Activated naive CD8-positive, alpha-beta T cell (primary cell): Measurements from ENCODE around the gene SPRR2F.
"Not testable (repeated sequence)": the region's sequence is repeated elsewhere in the genome, so short reads cannot be mapped to it uniquely, and the experiment has no call there.

Experiments
- H3K27ac Mint-ChIP-seq: one replicate; pipeline ENCODE4 v1.8.0; 2021; ENCODE audit warnings: mixed read lengths
- H3K27me3 Mint-ChIP-seq: one replicate; pipeline ENCODE4 v1.8.0; 2021; ENCODE audit warnings: mixed read lengths
- H3K36me3 Mint-ChIP-seq: one replicate; pipeline ENCODE4 v1.8.0; 2021; ENCODE audit warnings: mixed read lengths
- H3K4me1 Mint-ChIP-seq: one replicate; pipeline ENCODE4 v1.8.0; 2021; ENCODE audit warnings: low read depth, mixed read lengths
- H3K4me3 Mint-ChIP-seq: one replicate; pipeline ENCODE4 v1.8.0; 2021; ENCODE audit warnings: mild to moderate bottlenecking, mixed read lengths
- H3K9me3 Mint-ChIP-seq: one replicate; pipeline ENCODE4 v1.8.0; 2021; ENCODE audit warnings: low read depth, mixed read lengths

The SPRR2F gene

GRCh38 chr1:153113416-153113815 lies at the start of gene SPRR2F:
SPRR2F (minus strand) TSS chr1:153113516; CDS start chr1:153112733, 783 bp downstream.
- H3K9me3 Mint-ChIP-seq: no peaks in the 10 kb centered on the region
- no peaks in the 10 kb centered on the region for H3K4me1 Mint-ChIP-seq
- peaks cover 11% of the 10 kb centered on the region for H3K27me3 Mint-ChIP-seq
- H3K4me3 Mint-ChIP-seq: no peak within 1 kb of the TSS
- no peaks in the 10 kb centered on the region for H3K36me3 Mint-ChIP-seq
- no peak within 1 kb of the TSS for H3K27ac Mint-ChIP-seq

GRCh38 chr1:153155541-153155940 lies 42.2 kb upstream of the SPRR2F start:
- H3K9me3 Mint-ChIP-seq: no peaks in the 10 kb centered on the region
- H3K4me3 Mint-ChIP-seq: no peak overlapping the region
- no peaks in the 10 kb centered on the region for H3K4me1 Mint-ChIP-seq
- H3K27ac Mint-ChIP-seq: no peak overlapping the region
- H3K36me3 Mint-ChIP-seq: no peaks in the 10 kb centered on the region
- peaks cover 20% of the 10 kb centered on the region for H3K27me3 Mint-ChIP-seq

GRCh38 chr1:153152481-153152880 lies 39.2 kb upstream of the SPRR2F start:
- no peak overlapping the region for H3K27ac Mint-ChIP-seq
- H3K27me3 Mint-ChIP-seq: peaks cover 29% of the 10 kb centered on the region
- H3K36me3 Mint-ChIP-seq: no peaks in the 10 kb centered on the region
- H3K4me1 Mint-ChIP-seq: no peaks in the 10 kb centered on the region
- H3K9me3 Mint-ChIP-seq: no peaks in the 10 kb centered on the region
- H3K4me3 Mint-ChIP-seq: no peak overlapping the region

GRCh38 chr1:153150846-153151245 lies 37.5 kb upstream of the SPRR2F start, which contains the start of gene SPRR2G:
SPRR2G (minus strand) TSS chr1:153150890; CDS start chr1:153150110, 780 bp downstream.
- H3K27me3 Mint-ChIP-seq: peaks cover 32% of the 10 kb centered on the region
- no peak within 1 kb of the TSS for H3K27ac Mint-ChIP-seq
- no peaks in the 10 kb centered on the region for H3K36me3 Mint-ChIP-seq
- H3K9me3 Mint-ChIP-seq: no peaks in the 10 kb centered on the region
- no peak within 1 kb of the TSS for H3K4me3 Mint-ChIP-seq
- no peaks in the 10 kb centered on the region for H3K4me1 Mint-ChIP-seq

GRCh38 chr1:153141377-153141776 lies 28.1 kb upstream of the SPRR2F start:
- H3K27ac Mint-ChIP-seq: no peak overlapping the region
- H3K36me3 Mint-ChIP-seq: no peaks in the 10 kb centered on the region
- H3K9me3 Mint-ChIP-seq: no peaks in the 10 kb centered on the region
- H3K4me3 Mint-ChIP-seq: no peak overlapping the region
- H3K27me3 Mint-ChIP-seq: peaks cover 18% of the 10 kb centered on the region
- no peaks in the 10 kb centered on the region for H3K4me1 Mint-ChIP-seq

- H3K27me3 Mint-ChIP-seq: peaks cover 13% of the 10 kb centered on the region
- H3K4me1 Mint-ChIP-seq: no peaks in the 10 kb centered on the region
- no peaks in the 10 kb centered on the region for H3K36me3 Mint-ChIP-seq
- H3K27ac Mint-ChIP-seq: no peak overlapping the region
- H3K4me3 Mint-ChIP-seq: no peak overlapping the region
- no peaks in the 10 kb centered on the region for H3K9me3 Mint-ChIP-seq
These were observed 27.2 kb upstream of the SPRR2F start for GRCh38 chr1:153140484-153140883.

GRCh38 chr1:153133743-153134142 lies 20.4 kb upstream of the SPRR2F start:
- H3K36me3 Mint-ChIP-seq: no peaks in the 10 kb centered on the region
- peaks cover 21% of the 10 kb centered on the region for H3K27me3 Mint-ChIP-seq
- H3K4me3 Mint-ChIP-seq: no peak overlapping the region
- no peaks in the 10 kb centered on the region for H3K9me3 Mint-ChIP-seq
- no peaks in the 10 kb centered on the region for H3K4me1 Mint-ChIP-seq
- no peak overlapping the region for H3K27ac Mint-ChIP-seq

GRCh38 chr1:153133267-153133666 lies 20.0 kb upstream of the SPRR2F start:
- no peak overlapping the region for H3K4me3 Mint-ChIP-seq
- H3K27me3 Mint-ChIP-seq: peaks cover 21% of the 10 kb centered on the region
- H3K4me1 Mint-ChIP-seq: no peaks in the 10 kb centered on the region
- H3K27ac Mint-ChIP-seq: no peak overlapping the region
- H3K36me3 Mint-ChIP-seq: no peaks in the 10 kb centered on the region
- H3K9me3 Mint-ChIP-seq: no peaks in the 10 kb centered on the region

GRCh38 chr1:153128688-153129087 lies 15.4 kb upstream of the SPRR2F start:
- not testable (repeated sequence) for H3K9me3 Mint-ChIP-seq, H3K4me1 Mint-ChIP-seq, H3K36me3 Mint-ChIP-seq, H3K4me3 Mint-ChIP-seq, H3K27ac Mint-ChIP-seq
- H3K27me3 Mint-ChIP-seq: peaks cover 15% of the 10 kb centered on the region

- Mint-ChIP-seq H3K27ac (no peak overlapping the region), H3K4me1 (no peaks in the 10 kb centered on the region), H3K27me3 (peaks cover 12% of the 10 kb centered on the region), H3K4me3 (no peak overlapping the region), H3K9me3 (peaks cover 7% of the 10 kb centered on the region), H3K36me3 (no peaks in the 10 kb centered on the region)
These were observed 14.0 kb upstream of the SPRR2F start for GRCh38 chr1:153127296-153127695.

GRCh38 chr1:153125536-153125935 lies 12.2 kb upstream of the SPRR2F start:
- Mint-ChIP-seq H3K4me3 (no peak overlapping the region), H3K4me1 (no peaks in the 10 kb centered on the region), H3K9me3 (peaks cover 7% of the 10 kb centered on the region), H3K36me3 (no peaks in the 10 kb centered on the region), H3K27me3 (peaks cover 10% of the 10 kb centered on the region), H3K27ac (no peak overlapping the region)

- not testable (repeated sequence) for H3K4me3 Mint-ChIP-seq, H3K36me3 Mint-ChIP-seq, H3K4me1 Mint-ChIP-seq
These were observed 10.5 kb upstream of the SPRR2F start for GRCh38 chr1:153123793-153124192.

GRCh38 chr1:153122831-153123421 lies 9.6 kb upstream of the SPRR2F start:
- H3K27me3 Mint-ChIP-seq: peaks cover 8% of the 10 kb centered on the region
- H3K4me1 Mint-ChIP-seq: no peaks in the 10 kb centered on the region
- H3K36me3 Mint-ChIP-seq: no peaks in the 10 kb centered on the region
- H3K4me3 Mint-ChIP-seq: no peak overlapping the region
- no peak overlapping the region for H3K27ac Mint-ChIP-seq
- peaks cover 7% of the 10 kb centered on the region for H3K9me3 Mint-ChIP-seq

More at GRCh38 chr1:153123793-153124192, 10.5 kb upstream of the SPRR2F start:
- H3K9me3 Mint-ChIP-seq, H3K27ac Mint-ChIP-seq, H3K27me3 Mint-ChIP-seq: not testable (repeated sequence)

GRCh38 chr1:153120945-153121344 lies 7.6 kb upstream of the SPRR2F start:
- peaks cover 7% of the 10 kb centered on the region for H3K9me3 Mint-ChIP-seq
- H3K4me1 Mint-ChIP-seq: no peaks in the 10 kb centered on the region
- H3K36me3 Mint-ChIP-seq: no peaks in the 10 kb centered on the region
- peaks cover 14% of the 10 kb centered on the region for H3K27me3 Mint-ChIP-seq
- no peak overlapping the region for H3K27ac Mint-ChIP-seq
- no peak overlapping the region for H3K4me3 Mint-ChIP-seq

- no peaks in the 10 kb centered on the region for H3K36me3 Mint-ChIP-seq
- H3K4me3 Mint-ChIP-seq: no peak overlapping the region
- H3K27ac Mint-ChIP-seq: no peak overlapping the region
- H3K4me1 Mint-ChIP-seq: no peaks in the 10 kb centered on the region
- H3K27me3 Mint-ChIP-seq: peaks cover 11% of the 10 kb centered on the region
- H3K9me3 Mint-ChIP-seq: peaks cover 3% of the 10 kb centered on the region
These were observed 6.2 kb upstream of the SPRR2F start for GRCh38 chr1:153119491-153119971.

GRCh38 chr1:153115264-153115663 lies 1.9 kb upstream of the SPRR2F start:
- not testable (repeated sequence) for H3K36me3 Mint-ChIP-seq, H3K4me3 Mint-ChIP-seq, H3K4me1 Mint-ChIP-seq, H3K9me3 Mint-ChIP-seq, H3K27ac Mint-ChIP-seq
- H3K27me3 Mint-ChIP-seq: peaks cover 11% of the 10 kb centered on the region
